ENCODE measurements around the gene PFKL.

PFKL gene

DNA sequence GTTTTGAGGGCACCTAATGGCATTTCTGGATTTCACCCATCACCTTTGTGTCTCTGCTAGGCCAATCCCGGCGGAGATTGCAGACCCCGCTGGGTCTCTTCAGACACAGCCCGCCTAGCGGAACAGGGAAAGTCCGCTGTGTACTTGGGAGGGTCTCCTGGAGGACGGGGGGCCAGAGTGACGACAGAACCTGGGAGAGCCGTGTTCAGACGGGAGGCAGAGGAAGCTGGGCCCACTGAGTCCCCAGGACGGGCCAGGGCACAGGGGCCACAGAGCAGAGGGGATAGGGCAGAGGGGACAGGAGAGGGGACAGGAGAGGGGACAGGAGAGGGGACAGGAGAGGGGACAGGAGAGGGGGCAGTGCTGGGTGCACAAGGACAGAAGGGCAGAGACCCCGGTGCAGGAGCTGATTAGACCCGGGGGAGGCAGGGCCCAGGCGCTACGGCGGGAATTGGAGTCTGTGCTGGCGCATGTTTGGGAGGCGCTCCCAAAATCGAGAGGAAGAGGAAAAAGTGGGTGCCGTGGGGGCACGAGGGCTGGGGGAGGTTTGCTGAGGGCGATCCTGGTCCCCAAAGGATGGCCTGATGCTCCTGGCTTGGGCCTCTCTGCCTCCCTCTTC lies 66.2 kb downstream of the PFKL start:
- DNase-seq, result no peak

DNA sequence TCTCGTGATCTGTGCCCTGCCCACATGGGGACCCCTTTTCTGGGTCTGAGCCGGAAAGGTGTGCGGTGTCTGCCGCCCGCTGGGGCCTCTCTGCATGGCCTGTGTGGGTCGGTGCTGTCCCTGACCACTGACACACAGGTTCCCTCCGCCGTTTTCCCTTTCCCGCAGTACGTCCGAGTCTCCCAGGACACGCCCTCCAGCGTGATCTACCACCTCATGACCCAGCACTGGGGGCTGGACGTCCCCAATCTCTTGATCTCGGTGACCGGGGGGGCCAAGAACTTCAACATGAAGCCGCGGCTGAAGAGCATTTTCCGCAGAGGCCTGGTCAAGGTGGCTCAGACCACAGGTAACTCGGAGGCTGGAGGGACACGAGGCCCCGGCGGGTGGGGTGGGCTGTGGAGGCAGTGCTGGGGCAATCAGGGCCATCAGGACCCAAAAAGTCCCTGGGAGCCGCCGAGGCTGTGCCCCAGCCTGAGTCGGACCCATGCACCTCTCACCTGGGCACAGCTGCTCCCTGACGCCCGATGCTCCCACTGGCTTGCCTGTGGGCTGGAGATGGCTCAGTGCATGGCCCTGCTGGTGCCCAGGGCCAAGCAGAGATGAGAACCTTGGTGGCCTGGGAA lies 66.8 kb downstream of the PFKL start:
- DNase-seq, result no peak

DNA sequence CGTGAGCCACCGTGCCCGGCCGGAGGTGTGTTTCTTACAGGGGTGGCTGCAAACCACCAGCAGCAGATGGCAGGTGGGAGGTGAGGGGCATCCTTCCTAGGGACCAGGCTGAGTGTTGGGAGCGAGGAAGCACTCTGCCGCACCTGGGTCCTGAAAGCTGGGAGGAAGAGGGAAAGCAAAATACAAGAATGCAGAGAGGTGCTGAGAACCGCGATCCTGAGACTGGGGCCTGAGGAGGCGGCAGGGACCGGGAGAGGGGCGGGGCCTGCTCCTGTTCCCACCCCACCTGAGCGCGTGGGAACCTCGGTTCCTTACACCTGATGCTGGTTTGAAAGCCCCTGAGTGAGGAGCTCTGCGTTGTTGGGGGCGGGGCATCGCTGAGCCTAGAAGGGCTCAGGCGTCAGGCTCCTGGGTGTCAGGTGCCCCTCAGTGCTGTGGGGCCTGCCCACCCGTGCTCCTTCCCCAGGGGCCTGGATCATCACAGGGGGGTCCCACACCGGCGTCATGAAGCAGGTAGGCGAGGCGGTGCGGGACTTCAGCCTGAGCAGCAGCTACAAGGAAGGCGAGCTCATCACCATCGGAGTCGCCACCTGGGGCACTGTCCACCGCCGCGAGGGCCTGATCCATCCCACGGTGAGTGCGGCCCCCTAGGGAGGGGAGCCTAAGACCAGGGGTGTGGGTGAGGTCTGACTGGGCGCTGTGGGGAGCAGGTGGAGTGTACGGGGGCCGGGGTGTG lies 69.0 kb downstream of the PFKL start:
- peak; percentile 50 for DNase-seq

DNA sequence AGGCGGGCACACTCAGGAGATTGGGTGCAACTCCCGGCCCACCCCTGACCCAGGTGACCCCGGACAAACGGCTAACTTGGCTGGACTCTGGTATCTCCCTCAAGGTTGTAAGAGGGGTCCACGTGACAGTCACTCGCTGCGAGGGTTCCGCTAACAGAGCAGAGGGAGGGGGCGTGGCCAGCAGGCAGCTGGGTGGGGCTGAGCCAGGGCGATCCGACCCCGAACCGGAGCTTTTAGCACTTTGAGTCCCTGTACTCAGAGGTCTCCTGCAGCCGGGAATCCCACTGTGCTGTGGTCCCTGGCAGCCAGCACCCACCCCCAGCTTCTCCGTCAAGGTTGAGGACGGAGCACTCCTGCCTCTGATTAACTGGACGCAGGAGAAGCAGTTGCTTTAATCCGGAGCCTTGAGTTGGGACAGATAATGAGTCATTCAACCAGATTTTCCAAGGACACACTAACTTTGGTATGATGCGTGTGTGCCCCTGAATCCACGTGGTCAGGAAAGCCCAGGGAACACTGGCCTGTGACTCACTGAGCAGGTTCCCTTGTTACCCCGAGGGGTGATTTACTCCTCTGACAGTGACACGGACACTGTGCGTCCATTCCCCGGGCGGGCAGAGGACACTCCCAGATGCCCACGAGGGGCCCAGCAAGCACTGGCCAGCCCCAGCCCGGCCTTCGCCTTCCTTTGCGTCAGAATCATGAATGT lies 70.3 kb downstream of the PFKL start:
- DNase-seq, result peak; percentile 26

DNA sequence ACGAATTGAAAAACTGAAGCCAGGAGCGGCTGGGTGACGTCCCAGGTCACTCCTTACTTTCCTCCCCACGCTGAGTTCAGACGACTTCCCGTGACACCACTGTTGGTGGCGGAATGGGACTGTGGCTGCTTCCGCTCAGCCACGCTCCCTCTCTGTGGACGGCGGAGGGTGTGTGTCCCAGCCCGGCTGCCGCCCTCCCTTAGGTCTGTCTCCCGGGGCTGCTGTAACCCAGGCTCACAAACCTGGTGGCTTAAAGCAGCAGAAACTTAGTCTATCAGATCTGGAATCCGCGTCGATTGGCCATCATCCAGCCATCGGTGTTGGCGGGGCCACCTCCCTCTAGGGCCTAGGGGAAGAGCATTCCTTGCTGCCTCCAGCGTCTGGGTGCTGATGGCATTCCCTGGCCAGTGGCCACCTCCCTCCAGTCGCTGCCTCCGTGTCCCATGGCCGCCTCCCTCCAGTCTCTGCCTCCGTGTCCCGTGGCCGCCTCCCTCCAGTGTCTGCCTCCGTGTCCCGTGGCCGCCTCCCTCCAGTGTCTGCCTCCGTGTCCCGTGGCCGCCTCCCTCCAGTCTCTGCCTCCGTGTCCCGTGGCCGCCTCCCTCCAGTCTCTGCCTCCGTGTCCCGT lies 71.0 kb downstream of the PFKL start:
- no peak for DNase-seq

DNA sequence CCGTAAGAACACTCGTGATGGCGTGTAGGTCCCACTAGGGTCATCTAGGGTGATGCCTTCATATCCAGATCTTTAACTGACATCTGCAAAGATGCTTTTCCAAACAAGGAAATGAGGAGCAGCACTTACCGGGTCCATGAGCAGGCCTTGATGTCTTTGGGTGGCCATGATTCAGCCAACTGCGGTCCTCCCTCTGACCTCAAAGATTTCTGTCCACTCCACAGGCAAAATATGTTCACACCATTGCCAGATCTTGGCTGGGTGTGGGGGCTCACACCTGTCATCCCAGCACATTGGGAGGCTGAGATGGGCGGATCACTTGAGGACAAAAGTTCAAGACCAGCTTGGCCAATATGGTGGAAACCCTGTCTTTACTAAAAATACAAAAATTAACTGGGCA lies 71.7 kb downstream of the PFKL start:
- DNase-seq, result no peak

DNA sequence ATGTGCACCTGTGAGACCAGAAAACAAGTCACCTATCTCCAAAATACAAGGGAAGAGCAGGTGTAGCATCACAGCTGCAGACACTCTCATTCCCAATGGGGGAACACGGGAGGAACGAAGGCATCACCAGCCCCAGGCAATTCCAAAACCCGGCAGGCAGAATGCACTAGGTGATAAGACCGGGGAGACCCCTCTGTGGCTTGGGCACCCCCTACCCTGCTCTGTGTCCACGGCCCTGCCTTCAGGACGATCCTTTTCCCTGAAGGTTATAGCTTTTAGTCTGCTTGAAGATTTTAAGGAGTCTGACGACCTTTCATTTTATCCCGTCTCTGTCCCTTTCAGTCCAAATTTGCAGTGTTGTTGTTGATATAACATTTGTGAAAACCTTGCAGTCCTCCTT lies 72.8 kb downstream of the PFKL start:
- DNase-seq, result no peak

DNA sequence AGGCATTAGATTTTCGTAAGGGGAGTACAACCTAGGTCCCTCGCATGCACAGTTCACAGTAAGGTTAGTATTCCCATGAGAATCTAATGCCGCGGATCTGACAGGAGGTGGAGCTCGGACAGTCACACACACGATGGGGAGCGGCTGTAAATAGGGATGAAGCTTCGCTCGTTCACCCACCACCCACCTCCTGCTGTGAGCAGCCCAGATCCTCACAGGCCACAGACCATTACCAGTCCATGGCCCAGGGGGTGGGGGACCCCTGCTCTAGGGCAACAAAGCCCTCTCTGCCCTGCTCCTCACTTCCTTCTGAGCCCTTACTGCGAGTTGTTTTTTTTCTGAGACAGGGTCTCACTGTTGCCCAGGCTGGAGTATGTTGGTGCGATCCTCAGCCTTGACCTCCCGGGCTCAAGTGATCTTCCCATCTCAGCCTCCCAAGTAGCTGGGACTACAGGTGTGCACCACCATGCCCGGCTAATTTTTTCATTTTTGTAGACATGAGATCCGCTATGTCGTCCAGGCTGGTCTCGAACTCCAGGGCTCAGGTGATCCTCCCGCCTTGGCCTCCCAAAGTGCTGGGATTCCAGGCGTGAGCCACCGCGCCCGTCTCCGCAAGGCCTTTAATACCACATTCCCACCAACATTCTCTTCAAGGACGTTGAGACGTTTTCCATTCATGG lies 74.9 kb downstream of the PFKL start:
- DNase-seq, result no peak

DNA sequence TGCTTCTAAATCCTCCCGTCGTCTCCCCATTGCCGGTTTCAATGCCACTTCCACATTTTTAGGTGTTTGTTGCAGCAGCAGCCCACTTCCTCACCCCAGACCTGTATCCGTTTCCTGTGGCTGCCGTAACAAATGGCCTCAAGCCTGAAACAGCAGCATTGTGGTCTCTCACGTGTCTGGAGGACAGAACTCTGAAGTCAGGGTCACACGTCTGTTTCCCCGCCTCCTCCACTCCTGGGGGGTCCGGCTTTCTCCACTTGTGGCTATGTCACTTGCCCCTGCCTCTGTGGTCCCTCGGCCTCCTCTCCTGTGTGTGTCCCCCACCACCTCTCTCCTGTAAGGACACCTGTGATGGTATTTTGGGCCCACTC lies 75.4 kb downstream of the PFKL start:
- no peak for DNase-seq

DNA sequence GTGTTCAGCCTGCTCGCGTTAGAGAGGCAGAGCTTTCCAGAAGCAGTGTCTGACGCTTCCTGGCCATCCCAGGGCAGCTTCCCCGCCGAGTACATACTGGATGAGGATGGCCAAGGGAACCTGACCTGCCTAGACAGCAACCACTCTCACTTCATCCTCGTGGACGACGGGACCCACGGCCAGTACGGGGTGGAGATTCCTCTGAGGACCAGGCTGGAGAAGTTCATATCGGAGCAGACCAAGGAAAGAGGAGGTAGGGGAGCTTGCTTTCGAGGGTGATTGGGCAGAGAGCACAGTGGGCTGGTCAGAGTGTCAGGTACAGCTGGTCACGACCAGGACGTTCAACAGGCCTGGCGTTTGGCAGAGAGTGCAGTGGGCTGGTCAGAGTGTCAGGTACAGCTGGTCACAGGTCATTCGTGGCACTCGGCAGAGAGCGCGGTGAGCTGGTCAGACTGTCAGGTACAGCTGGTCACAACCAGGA lies 75.9 kb downstream of the PFKL start:
- no peak for DNase-seq

DNA sequence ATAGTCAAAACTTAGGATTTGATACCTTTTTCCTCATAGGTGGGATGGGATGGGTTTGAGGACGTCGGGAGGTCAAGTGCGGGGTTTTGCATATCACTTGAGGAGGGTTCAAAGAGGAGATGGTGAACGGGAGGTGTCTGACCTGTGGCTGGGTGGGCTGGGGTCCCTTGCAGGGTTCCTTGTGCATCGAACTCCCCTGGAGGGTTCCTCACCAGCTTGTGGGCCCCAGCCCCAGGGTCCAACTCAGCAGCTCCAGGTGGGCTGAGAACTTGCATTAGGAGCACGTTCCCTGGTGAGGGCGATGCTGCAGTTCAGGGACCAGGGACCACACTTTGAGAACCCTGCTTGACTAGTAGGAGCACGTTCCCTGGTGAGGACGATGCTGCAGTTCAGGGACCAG lies 76.8 kb downstream of the PFKL start:
- no peak for DNase-seq
